HT-29 (cell line): ENCODE data around the gene NKAP. TPM values are rescaled to one million over a fixed set of nuclear protein-coding genes. Genes with fewer than 3 reads are reported as not detected.

Experiments
- total RNA-seq: library from RNA; depleted of rRNA; stranded (reverse); fragments of >200 nt; shearing (Covaris generic); gene quantifications from 2 replicates; pipeline ENCODE4 v1.2.3, GENCODE V29; 2014; rRNA removed

NKAP gene
- total RNA-seq, 1 experiment from 2014 or later: 2.9 TPM

Other genes starting within 250 kb of the NKAP start
- 1.0 TPM in 1 of 2 replicates, not detected in the other for gene SOWAHD, start 185.2 kb downstream of the NKAP start, total RNA-seq
- gene RPL39, start 152.1 kb downstream of the NKAP start, total RNA-seq: 753 and 894 TPM in 2 replicates
- gene UPF3B, start 90.8 kb downstream of the NKAP start, total RNA-seq: 4.8 and 5.1 TPM in 2 replicates
- gene RNF113A, start 72.0 kb downstream of the NKAP start, total RNA-seq: 16.5 and 19.2 TPM in 2 replicates
- 65.6 and 67.0 TPM in 2 replicates for gene NDUFA1, start 71.9 kb downstream of the NKAP start, total RNA-seq
- gene AKAP14, start 47.9 kb downstream of the NKAP start, total RNA-seq: not detected in 2 replicates
- not detected in 2 replicates for gene RHOXF2B, start 133.9 kb upstream of the NKAP start, total RNA-seq
- not detected in 2 replicates for gene RHOXF1, start 172.2 kb upstream of the NKAP start, total RNA-seq
- not detected in 2 replicates for gene RHOXF2, start 214.9 kb upstream of the NKAP start, total RNA-seq